ENCODE measurements around the gene CYP2W1.
"Not testable (repeated sequence)": the region's sequence is repeated elsewhere in the genome, so short reads cannot be mapped to it uniquely, and the experiment has no call there.

The CYP2W1 gene

DNA sequence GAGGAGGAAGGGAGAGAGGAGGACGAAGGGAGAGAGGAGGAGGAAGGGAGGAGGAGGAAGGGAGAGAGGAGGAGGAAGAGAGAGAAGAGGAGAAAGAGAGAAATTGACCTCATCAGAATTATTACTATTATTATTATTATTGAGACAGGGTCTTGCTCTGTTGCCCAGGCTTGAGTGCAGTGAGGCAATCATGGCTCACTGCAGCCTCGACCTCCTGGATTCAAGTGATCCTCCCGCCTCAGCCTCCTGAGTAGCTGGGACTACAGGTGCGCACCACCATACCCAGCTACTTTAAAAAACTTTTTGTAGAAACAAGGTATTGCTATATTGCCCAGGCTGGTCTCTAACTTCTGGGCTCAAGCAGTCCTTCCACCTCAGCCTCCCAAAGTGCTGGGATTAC is 39.2 kb upstream of the CYP2W1 start:
- H3K27ac ChIP-seq (ENCODE audit: low read depth, low read length, severe bottlenecking); H3K9me3 ChIP-seq (ENCODE audit: control insufficient read depth, low read length); H3K4me1 ChIP-seq (ENCODE audit: control insufficient read depth, insufficient read depth, low read length, poor library complexity, severe bottlenecking); H3K36me3 ChIP-seq (ENCODE audit: control insufficient read depth, insufficient read depth, low read length); H3K4me3 ChIP-seq (ENCODE audit: extremely low read depth, insufficient read depth, low read length, poor library complexity, severe bottlenecking): not testable (repeated sequence)
- 61 to 100% methylated on average over 1 to 3 of the region's 4 CpGs for WGBS, 2 experiments (ENCODE audit: insufficient coverage in 2 of 2)

DNA sequence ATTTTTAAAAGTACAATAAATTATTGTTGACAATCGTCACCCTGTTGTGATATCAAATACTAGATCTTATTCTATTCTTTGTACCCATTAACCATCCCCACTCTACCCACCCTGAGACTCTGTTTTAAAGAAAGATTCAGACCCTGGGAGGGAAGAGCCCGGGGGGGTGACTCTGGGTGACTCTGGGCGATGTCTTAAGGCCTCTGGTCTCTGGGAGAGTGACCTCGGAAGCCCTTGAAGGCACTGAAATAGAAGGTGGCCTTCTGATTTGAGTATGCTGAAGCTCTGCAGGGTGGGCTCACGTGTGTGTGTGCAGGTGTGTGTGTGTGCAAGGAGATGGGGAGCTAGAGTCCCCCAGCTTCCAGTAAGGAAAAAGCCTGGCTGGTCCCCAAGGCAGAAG is 38.2 kb upstream of the CYP2W1 start:
- Histone ChIP-seq H3K9me3 (ENCODE audit: control insufficient read depth, low read length) (peaks cover 5% of the 10 kb centered on the region), H3K36me3 (ENCODE audit: control insufficient read depth, insufficient read depth, low read length) (no peaks in the 10 kb centered on the region), H3K27ac (ENCODE audit: low read depth, low read length, severe bottlenecking) (no peak overlapping the region), H3K4me3 (ENCODE audit: extremely low read depth, insufficient read depth, low read length, poor library complexity, severe bottlenecking) (no peak overlapping the region), H3K4me1 (ENCODE audit: control insufficient read depth, insufficient read depth, low read length, poor library complexity, severe bottlenecking) (no peaks in the 10 kb centered on the region)
- 91 to 92% methylated on average over 4 to 5 of the region's 5 CpGs for WGBS, 2 experiments (ENCODE audit: insufficient coverage in 2 of 2)

DNA sequence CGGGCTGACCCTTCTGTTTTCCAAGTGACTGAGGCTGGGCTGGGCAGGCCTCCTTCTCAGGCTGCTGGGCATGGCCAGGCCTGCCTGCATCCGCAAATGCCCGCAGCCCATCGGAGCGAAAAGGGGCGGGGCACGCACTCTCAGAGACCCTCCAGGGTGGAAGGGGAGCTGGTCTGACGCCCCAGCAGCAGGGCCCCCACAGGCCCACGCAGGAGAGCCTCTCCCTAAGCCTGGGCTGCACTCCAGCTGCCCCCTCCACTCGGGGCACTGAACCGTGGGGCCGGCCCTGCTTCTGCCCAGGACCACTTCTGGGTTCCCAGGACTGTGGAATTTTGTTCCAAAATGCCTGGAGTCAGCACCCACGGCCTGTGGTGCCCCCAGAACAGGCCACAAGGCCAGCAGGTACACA is 37.8 kb upstream of the CYP2W1 start:
- H3K4me1 ChIP-seq (ENCODE audit: control insufficient read depth, insufficient read depth, low read length, poor library complexity, severe bottlenecking): no peaks in the 10 kb centered on the region
- no peak overlapping the region for H3K4me3 ChIP-seq (ENCODE audit: extremely low read depth, insufficient read depth, low read length, poor library complexity, severe bottlenecking)
- no peaks in the 10 kb centered on the region for H3K36me3 ChIP-seq (ENCODE audit: control insufficient read depth, insufficient read depth, low read length)
- peaks cover 5% of the 10 kb centered on the region for H3K9me3 ChIP-seq (ENCODE audit: control insufficient read depth, low read length)
- H3K27ac ChIP-seq (ENCODE audit: low read depth, low read length, severe bottlenecking): no peak overlapping the region
- WGBS, 2 experiments (ENCODE audit: insufficient coverage in 2 of 2): 89 to 90% methylated on average over 12 to 13 of the region's 13 CpGs

DNA sequence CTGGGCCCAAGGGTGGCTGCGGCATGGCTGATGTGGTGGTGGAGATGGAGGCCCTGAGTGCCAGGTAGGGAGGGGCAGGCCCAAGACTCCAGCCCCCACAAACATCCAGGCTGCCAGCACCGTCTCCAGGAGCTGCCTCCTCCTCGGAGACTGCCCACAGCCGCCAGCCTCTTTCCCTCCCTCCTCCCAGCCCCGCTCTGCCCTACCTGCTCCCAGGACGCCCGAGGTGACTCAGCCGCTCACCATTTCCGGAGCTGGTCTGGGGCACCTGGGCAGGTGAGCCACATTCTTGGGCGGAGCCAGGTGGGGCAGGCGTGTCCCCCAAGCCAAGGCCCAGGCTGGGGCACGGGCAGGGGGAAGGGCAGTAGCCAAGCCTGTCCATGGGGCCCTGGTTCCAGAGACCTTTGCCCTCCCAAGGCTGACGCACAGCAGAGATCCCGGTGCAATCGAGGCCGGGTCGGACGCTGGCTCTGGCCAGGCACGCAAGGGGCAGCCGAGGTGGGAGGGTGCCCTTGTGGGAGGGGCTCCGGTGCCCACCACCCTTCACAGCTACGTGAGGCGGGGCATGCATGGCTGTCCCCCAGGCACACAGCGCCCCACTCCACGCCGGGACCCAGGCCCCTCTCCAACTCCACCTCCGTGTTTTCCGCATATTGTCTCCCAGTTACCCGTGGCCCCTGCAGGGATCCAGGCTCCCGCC is 37.3 kb upstream of the CYP2W1 start:
- Histone ChIP-seq H3K4me3 (ENCODE audit: extremely low read depth, insufficient read depth, low read length, poor library complexity, severe bottlenecking) (no peak overlapping the region), H3K27ac (ENCODE audit: low read depth, low read length, severe bottlenecking) (no peak overlapping the region), H3K4me1 (ENCODE audit: control insufficient read depth, insufficient read depth, low read length, poor library complexity, severe bottlenecking) (no peaks in the 10 kb centered on the region), H3K9me3 (ENCODE audit: control insufficient read depth, low read length) (peaks cover 2% of the 10 kb centered on the region), H3K36me3 (ENCODE audit: control insufficient read depth, insufficient read depth, low read length) (no peaks in the 10 kb centered on the region)
- 77 to 86% methylated on average over 26 to 29 of the region's 30 CpGs for WGBS, 2 experiments (ENCODE audit: insufficient coverage in 2 of 2)

DNA sequence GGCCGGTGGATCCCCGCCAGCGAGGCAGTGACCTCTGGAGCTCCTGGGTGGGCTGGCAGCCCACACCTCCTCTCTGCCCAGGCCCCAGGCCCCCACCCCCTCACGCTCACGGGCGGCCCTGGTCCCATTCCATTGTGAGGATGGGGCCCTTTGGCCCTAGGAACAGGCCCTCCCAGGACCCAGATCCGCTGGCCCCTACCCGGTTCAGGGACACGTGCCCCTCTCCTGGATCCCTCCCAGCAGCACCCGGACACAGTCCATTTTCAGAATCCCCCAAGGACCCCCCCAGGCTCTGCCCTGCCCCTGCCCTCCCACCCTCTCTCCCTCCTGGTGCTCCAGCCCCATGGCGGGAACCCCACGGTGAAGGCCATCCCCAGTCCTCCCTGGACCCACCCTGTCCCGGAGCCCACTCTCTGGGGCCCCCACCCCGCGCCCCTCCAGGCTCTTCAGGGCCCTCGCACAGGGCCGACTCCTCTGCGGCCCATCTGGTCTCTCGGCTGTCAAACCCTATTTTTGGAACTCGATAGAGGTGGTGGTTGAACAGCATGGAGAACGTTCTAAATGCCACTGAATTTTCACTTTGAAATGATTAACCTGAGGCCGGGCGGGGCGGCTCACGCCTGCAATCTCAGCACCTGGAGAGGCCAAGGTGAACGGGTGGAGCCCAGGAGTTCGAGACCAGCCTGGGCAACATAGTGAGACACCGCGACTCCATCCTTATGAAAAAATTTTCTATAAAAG is 36.6 kb upstream of the CYP2W1 start:
- 87 to 91% methylated on average over 24 of the region's 29 CpGs for WGBS, 2 experiments (ENCODE audit: insufficient coverage in 2 of 2)
- no peaks in the 10 kb centered on the region for H3K4me1 ChIP-seq (ENCODE audit: control insufficient read depth, insufficient read depth, low read length, poor library complexity, severe bottlenecking)
- no peaks in the 10 kb centered on the region for H3K36me3 ChIP-seq (ENCODE audit: control insufficient read depth, insufficient read depth, low read length)
- no peaks in the 10 kb centered on the region for H3K9me3 ChIP-seq (ENCODE audit: control insufficient read depth, low read length)
- H3K4me3 ChIP-seq (ENCODE audit: extremely low read depth, insufficient read depth, low read length, poor library complexity, severe bottlenecking): no peak overlapping the region
- H3K27ac ChIP-seq (ENCODE audit: low read depth, low read length, severe bottlenecking): no peak overlapping the region

DNA sequence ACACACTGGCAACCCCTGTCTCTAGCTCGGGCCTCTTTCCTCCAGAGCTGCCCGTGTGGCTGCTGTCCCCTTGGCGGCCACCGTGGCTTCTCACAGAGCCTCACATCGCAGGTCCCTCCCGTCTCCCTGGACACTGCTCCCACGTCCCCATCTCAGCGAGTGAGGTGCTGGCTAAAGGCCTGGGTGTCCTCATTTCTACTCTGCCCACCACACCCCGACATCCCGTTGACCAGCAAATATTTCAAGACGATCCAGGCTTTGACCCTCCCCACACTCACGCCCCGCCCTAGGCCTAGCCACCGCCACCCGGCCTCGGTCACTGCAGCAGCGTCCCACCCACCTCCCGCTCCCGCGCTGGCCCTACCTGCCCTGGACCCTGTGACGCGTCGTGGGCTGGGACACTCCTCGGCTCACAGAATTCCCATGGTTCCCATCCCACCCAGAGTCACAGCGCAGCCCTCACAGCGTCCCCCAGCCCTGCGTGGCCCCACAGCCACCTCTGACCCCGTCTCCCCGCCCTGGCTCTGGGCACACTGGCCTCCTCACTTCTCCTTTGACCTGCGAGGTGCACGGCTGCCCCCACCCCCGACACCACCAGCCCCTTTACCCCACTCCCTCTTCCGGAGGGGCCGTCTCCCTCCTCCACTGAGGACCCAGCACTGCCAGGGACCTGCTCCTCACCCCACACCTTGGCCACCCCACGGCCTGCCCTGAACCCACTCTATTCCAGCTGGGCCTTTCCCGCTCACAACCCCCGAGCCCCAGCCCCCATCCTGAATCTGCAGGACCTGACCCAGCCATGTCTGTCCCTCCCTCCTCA is 35.4 kb upstream of the CYP2W1 start:
- H3K4me1 ChIP-seq (ENCODE audit: control insufficient read depth, insufficient read depth, low read length, poor library complexity, severe bottlenecking): no peaks in the 10 kb centered on the region
- H3K27ac ChIP-seq (ENCODE audit: low read depth, low read length, severe bottlenecking): no peak overlapping the region
- H3K4me3 ChIP-seq (ENCODE audit: extremely low read depth, insufficient read depth, low read length, poor library complexity, severe bottlenecking): no peak overlapping the region
- H3K9me3 ChIP-seq (ENCODE audit: control insufficient read depth, low read length): no peaks in the 10 kb centered on the region
- WGBS, 2 experiments (ENCODE audit: insufficient coverage in 2 of 2): 92 to 94% methylated on average over 30 to 37 of the region's 37 CpGs
- H3K36me3 ChIP-seq (ENCODE audit: control insufficient read depth, insufficient read depth, low read length): no peaks in the 10 kb centered on the region

DNA sequence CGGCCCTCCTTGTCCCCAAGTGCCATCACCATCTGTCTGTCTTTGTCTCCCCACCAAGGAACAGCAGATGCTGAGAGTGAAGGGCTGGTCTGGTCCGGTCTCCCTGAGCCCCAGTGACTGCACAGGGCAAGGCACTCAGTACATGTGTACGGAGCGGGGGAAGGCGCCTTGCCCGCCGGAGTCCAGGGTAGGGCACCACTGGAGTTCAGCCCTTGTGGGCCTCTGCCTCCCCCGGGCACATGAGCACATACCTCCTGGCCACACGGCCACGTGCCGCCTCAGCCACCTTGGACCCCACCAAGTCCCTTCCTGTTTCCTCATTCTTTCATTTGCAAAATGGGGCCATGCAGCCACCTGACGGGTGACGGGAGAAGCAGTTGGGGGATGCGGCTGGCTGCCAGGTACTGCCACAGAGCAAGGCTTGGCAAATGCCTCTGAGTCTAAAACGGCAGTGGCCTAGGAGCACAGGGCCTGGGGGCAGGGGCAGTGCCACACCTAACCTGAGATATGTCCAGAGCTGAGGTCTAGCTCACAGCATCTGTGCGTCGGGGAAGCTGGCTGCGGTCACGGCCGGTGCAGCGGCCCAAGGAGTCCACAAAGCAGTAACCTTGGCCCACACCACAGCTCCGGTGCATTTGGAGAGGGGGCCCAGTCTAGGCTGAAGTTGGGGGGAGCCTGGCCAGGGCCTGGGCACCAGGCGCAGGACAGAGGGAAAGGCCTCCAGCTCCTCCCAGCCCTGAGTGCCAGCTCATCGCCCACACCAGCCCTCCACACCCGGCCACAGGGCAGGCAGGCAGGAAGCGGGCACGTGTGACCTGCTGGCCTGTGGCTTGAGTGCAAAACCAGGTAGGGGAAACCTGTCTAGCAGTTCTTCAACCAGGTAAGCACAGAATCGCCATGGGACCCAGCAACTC is 33.7 kb upstream of the CYP2W1 start:
- Histone ChIP-seq H3K27ac (ENCODE audit: low read depth, low read length, severe bottlenecking) (no peak overlapping the region), H3K4me3 (ENCODE audit: extremely low read depth, insufficient read depth, low read length, poor library complexity, severe bottlenecking) (no peak overlapping the region), H3K36me3 (ENCODE audit: control insufficient read depth, insufficient read depth, low read length) (no peaks in the 10 kb centered on the region), H3K4me1 (ENCODE audit: control insufficient read depth, insufficient read depth, low read length, poor library complexity, severe bottlenecking) (peaks cover 4% of the 10 kb centered on the region), H3K9me3 (ENCODE audit: control insufficient read depth, low read length) (no peaks in the 10 kb centered on the region)
- WGBS, 2 experiments (ENCODE audit: insufficient coverage in 2 of 2): 88 to 89% methylated on average over 26 to 27 of the region's 28 CpGs

DNA sequence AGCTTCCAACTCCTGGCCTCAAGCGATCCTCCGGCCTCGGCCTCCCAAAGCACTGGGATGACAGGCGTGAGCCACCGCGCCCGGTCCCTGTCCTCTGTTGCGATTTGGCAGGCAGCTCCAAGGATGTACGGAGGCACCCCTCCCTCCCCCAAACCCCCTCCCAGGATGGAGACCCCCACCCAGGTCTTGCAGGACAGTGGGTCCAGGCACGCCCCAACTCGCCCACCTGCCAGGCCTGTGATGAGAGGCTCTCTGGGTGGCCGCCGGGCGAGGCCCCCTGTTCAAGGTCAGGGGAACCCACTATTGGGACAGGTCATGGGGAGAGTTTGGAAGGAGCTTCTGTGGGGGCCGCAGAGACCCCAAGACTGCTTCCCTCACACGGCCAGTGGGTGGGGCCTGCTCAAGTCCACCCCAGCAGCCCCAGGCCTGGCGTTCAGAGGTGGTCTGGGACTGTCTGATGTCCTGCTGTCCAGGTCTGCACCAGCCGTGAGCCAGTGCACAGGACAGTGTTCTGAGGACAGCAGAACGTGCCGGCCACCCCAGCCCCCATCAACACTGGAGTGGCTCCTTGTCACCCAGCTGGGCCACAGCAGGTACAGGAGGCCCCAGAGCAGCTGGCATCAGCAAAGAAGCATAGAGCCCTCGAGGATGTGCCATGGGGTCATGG is 31.0 kb upstream of the CYP2W1 start:
- H3K36me3 ChIP-seq (ENCODE audit: control insufficient read depth, insufficient read depth, low read length): no peaks in the 10 kb centered on the region
- no peak overlapping the region for H3K27ac ChIP-seq (ENCODE audit: low read depth, low read length, severe bottlenecking)
- H3K4me3 ChIP-seq (ENCODE audit: extremely low read depth, insufficient read depth, low read length, poor library complexity, severe bottlenecking): no peak overlapping the region
- H3K9me3 ChIP-seq (ENCODE audit: control insufficient read depth, low read length): no peaks in the 10 kb centered on the region
- peaks cover 4% of the 10 kb centered on the region for H3K4me1 ChIP-seq (ENCODE audit: control insufficient read depth, insufficient read depth, low read length, poor library complexity, severe bottlenecking)
- 89 to 91% methylated on average over 12 to 19 of the region's 21 CpGs for WGBS, 2 experiments (ENCODE audit: insufficient coverage in 2 of 2)

DNA sequence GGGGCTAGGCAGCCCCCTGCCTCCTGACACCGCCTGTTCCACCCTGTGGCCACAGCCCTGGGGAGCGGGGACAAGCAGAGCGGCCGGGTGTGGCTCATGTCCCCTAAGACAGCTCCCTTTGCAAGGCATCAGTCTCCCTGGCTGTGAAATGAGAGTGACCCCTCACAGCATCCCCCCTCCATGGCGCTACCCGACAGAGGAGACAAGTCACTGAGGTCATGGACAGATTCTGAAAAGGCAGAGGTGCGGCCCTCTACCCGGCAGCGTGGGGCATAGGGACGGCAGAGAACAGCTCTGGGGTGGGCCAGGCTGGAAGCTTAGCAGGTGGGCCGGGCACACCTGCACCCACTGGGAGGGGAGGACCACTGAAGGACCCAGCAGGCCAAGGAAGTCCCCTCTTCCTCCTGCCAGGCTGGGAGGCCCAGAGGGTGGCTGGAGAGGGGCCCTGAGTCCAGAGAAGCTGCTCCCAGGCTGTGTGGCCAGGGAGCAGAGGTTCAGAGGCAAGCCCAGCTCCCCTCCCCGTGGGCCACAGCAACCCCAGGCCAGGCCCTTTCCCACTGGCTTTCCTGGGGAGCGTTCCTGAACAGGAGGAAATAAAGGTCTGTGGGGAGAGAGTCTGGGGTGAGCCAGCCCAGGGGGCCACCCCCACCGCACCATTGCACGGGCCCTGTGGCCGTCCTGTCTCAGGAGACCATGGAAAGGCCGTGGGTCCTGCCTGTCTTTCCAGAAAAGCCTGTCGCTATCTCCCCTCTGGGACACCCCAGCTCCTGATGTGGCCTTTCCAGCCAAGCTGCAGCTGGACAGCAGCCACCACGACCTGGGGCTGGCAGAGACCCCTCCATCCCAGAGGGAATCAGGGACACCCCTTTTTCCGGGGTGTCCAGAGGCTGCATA is 30.2 kb upstream of the CYP2W1 start:
- H3K9me3 ChIP-seq (ENCODE audit: control insufficient read depth, low read length): no peaks in the 10 kb centered on the region
- whole genome bisulfite sequencing, 2 experiments (ENCODE audit: insufficient coverage in 2 of 2): 84 to 89% methylated on average over 18 to 20 of the region's 20 CpGs
- H3K36me3 ChIP-seq (ENCODE audit: control insufficient read depth, insufficient read depth, low read length): no peaks in the 10 kb centered on the region
- no peak overlapping the region for H3K27ac ChIP-seq (ENCODE audit: low read depth, low read length, severe bottlenecking)
- no peak overlapping the region for H3K4me3 ChIP-seq (ENCODE audit: extremely low read depth, insufficient read depth, low read length, poor library complexity, severe bottlenecking)
- peaks cover 4% of the 10 kb centered on the region for H3K4me1 ChIP-seq (ENCODE audit: control insufficient read depth, insufficient read depth, low read length, poor library complexity, severe bottlenecking)
